Measurements from ENCODE around the gene CDHR2. TPM values are rescaled to one million over a fixed set of nuclear protein-coding genes. Genes with fewer than 3 reads are reported as not detected.

CDHR2 gene
- total and polyA plus RNA-seq, 2 of the 13 experiments (the other 11 are each of a cell fraction or from before 2014, with no cell fraction given): 17.9 to 20.9 TPM

- Histone ChIP-seq H3K27me3 (ENCODE audit: control insufficient read depth in 1 of 2, insufficient read depth in 2 of 2, low read length in 2 of 2) (peaks cover 19 to 89% of the 10 kb centered on the region in 2 experiments; a peak in 4 of 5 replicates), H3K79me2 (ENCODE audit: insufficient read depth, low read length) (no peaks in the 10 kb centered on the region), H2AFZ (ENCODE audit: low read length) (no peak overlapping the region), H3K27ac (ENCODE audit: extremely low read length, insufficient read depth, low read length) (no peak overlapping the region), H3K4me1 (ENCODE audit: insufficient read depth, low read length) (peaks cover 13% of the 10 kb centered on the region), H4K20me1 (ENCODE audit: insufficient read depth, low read length) (no peaks in the 10 kb centered on the region), H3K9me3 (ENCODE audit: low read length) (no peaks in the 10 kb centered on the region), H3K4me2 (ENCODE audit: low read depth, low read length) (no peak overlapping the region), H3K4me3 (replicated peaks in 1 of 3; ENCODE audit: insufficient read depth in 1 of 3, low read depth in 2 of 3, low read length in 3 of 3) (no peak overlapping the region), H3K9ac (ENCODE audit: insufficient read depth, low read depth, low read length) (no peak overlapping the region), H3K36me3 (replicated peaks in 1 of 2; ENCODE audit: control insufficient read depth in 1 of 2, insufficient read depth in 2 of 2, low read length in 2 of 2) (no peaks in the 10 kb centered on the region)
- FAIRE-seq (no peak), ATAC-seq (no peak), DNase-seq (ENCODE audit: low spot score) (no peak)
- ChIA-PET CTCF (ENCODE audit: low intra/inter-chr PET ratio, low total read pairs) (no interaction called here), POLR2A (no interaction called here)
- in situ Hi-C loops (cut with HindIII; ENCODE audit: extremely low pct_ligation_motif_present, low pct_unique_long_range_greater_than_20kb): no loop called here
- 6% methylated on average over 4 of the region's 9 CpGs for WGBS (ENCODE audit: low lambda C conversion rate)
- no TSS peak for BruUV-seq (replicated peaks)
- intact Hi-C loops (cut with micrococcal nuclease; ENCODE audit: unreplicated experiment): no loop called here
- no peak for TF ChIP-seq ZNF264 (CRISPR knock-in tag; IDR thresholded peaks at IDR 0.05)
- TF ChIP-seq ZNF260 (CRISPR knock-in tag; IDR thresholded peaks at IDR 0.05; ENCODE audit: borderline replicate concordance, low read depth): no peak
- no peak for TF ChIP-seq KDM5B (CRISPR knock-in tag; IDR thresholded peaks at IDR 0.05; ENCODE audit: borderline replicate concordance)
- no peak for TF ChIP-seq THAP7 (CRISPR knock-in tag; IDR thresholded peaks at IDR 0.05)
- TF ChIP-seq ZBTB49 (CRISPR knock-in tag; IDR thresholded peaks at IDR 0.05; ENCODE audit: borderline replicate concordance): no peak
- no peak for TF ChIP-seq IKZF5 (CRISPR knock-in tag; IDR thresholded peaks at IDR 0.05)
- TF ChIP-seq ZNF720 (CRISPR knock-in tag; IDR thresholded peaks at IDR 0.05): no peak
- no peak for TF ChIP-seq ZBTB2 (CRISPR knock-in tag; IDR thresholded peaks at IDR 0.05; ENCODE audit: low read depth)
- TF ChIP-seq WIZ (CRISPR knock-in tag; IDR thresholded peaks at IDR 0.05): no peak
- TF ChIP-seq ZNF414 (CRISPR knock-in tag; IDR thresholded peaks at IDR 0.05): no peak
- TF ChIP-seq RFX3 (CRISPR knock-in tag; IDR thresholded peaks at IDR 0.05): no peak
- no peak for TF ChIP-seq SP140L (CRISPR knock-in tag; IDR thresholded peaks at IDR 0.05; ENCODE audit: borderline replicate concordance)
- no peak for TF ChIP-seq ZNF335 (CRISPR knock-in tag; IDR thresholded peaks at IDR 0.05)
- TF ChIP-seq ESRRA (CRISPR knock-in tag; IDR thresholded peaks at IDR 0.05; ENCODE audit: low read depth): no peak
- TF ChIP-seq PHF8 (CRISPR knock-in tag; IDR thresholded peaks at IDR 0.05): no peak
Measured at GRCh38 chr5:176624938-176625337, 75.8 kb downstream of the CDHR2 start.

All from HepG2 (cell line).